T-helper 2 cell (primary cell): ENCODE data around the gene MTMR2.

Experiments used
- DNase-seq, 5 experiments: peaks; one replicate each; pipeline versions ENCODE4 v3.0.0 to v3.0.0-alpha.2; 2012 to 2022

The MTMR2 gene

GRCh38 chr11:95917193-95918036, 6.5 kb downstream of the MTMR2 start:
- DNase-seq = no peak

DNA sequence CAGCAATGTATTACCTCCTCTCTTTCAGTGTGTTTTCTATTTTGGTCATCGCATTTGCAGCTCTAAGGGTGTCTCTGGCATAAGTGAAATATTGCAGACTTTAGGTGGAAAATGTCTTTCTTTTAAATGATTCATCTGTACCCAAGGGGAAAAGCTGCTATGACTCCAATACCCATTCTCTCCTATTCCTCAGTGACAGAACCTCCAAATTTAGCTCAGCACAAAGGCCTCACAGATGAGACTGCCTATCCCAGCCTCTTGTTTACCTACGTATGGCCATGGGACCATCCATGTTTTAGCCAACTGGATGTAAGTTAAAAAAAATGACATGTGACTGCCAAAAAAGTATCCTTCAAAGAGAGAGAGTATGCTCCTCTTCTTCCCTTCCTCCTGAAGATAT, 7.9 kb downstream of the MTMR2 start:
- DNase-seq = no peak

- DNase-seq = no peak
Observed at GRCh38 chr11:95915051-95915450, 8.9 kb downstream of the MTMR2 start.

- DNase-seq = no peak
Observed at GRCh38 chr11:95913830-95914615, 9.9 kb downstream of the MTMR2 start.

GRCh38 chr11:95912902-95913560, 10.9 kb downstream of the MTMR2 start:
- no peak for DNase-seq

DNA sequence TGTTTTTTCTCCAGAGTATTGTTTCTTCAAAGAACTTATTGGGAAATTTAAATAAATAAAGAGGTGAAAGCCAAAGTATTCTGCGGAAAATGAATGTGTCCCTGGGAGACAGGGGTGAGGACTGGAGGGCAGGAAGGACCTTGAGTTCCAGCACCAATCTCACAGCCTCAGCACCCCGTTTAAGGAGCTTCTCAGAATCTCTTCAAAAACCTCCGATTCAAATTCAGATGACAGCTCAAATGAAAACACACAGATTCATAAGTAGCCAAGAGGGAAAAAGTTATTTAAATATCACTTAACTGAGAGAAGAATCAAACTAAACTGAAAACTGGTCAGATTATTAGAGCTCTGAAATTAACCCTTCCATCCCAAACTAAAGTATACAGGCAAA, 12.5 kb downstream of the MTMR2 start:
- DNase-seq = no peak

- no peak for DNase-seq
Observed at GRCh38 chr11:95910638-95911368, 13.1 kb downstream of the MTMR2 start.

DNA sequence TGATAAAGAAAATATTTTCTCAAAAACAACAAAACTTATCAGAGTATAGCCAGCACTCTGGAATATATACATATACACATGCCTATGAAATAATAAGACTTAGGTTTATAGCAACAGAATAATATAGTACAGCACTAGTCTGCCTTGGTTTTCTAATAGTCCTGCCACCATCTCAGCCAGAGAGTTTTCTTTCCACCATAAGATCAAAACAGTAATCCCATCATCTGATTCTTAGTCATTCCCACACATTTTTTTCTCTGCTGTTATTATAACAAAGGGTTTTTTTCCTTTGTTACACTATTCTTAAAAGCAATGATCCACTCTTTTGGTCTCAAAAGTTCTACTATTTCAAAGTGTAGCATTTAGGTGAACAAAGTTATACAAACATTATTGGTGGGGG, 15.1 kb downstream of the MTMR2 start:
- DNase-seq = no peak

DNA sequence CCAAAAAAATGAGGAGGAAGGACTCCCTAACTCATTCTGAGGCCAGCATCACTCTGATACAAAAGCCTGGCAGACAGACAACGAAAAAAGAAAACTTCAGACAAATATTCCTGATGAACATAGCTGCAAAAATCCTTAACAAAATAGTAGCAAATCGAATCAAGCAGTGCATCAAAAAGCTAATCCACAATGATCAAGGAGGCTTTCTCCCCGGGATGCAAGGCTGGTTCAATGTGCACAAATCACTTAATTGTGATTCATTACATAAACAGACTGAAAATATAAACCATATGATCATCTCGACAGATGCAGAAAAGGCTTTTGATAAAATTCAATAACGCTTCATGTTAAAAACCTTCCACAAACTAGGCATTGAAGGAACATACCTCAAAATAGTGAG, 16.4 kb downstream of the MTMR2 start:
- DNase-seq = no peak

- DNase-seq = no peak
Observed at GRCh38 chr11:95904009-95904650, 19.8 kb downstream of the MTMR2 start.

DNA sequence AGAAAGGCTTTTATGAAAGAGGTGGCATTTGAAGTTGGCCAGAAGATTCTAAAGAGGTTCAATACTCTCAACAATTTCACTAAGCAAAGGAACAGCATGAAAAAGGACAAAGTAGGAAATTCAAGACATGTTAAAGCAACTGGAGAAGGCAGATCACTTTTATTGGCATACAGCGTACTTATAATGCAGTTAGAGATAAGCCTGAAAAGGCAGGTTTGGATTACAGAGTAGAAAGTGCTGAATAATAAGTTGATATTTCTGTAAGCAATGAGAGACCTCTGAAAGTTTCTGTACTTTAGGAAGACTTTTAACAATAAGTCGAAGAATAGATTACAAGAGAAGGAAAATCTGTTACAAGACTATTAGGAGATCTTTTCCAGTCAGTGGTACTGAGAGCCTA, 25.1 kb downstream of the MTMR2 start:
- no peak for DNase-seq

GRCh38 chr11:95897731-95898130, 26.2 kb downstream of the MTMR2 start:
- DNase-seq = no peak

- no peak for DNase-seq
Observed at GRCh38 chr11:95895815-95896214, 28.1 kb downstream of the MTMR2 start.

DNA sequence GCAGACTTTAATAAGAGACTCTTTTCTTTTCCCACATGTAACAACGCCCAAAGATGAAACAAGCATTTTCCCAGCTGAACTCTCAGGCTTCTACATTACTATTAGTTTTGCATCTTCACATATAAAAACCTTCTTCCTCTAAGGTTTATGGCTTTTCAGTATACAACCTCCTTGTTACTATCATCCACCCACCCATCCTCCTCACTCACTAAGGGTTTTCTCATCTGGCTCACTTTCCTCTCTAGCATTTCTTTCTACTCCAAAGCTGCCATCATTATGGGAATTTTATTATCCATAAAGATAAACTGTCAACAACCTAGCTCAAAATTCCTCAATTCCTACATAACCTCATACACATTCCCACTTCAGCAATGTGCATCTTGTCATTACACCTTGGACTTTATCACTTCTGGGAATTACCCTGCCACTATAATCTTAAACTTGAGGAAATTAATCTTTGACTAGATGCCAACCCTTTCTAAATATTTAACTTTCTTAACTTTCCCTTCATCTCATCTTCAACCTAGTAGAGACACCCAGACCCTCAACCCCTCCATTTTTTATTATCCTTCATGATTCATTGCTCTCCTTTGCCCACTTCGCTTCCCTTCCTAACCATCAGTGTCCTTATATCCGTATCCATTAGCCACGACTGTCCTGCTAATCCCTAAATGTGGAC, 30.9 kb downstream of the MTMR2 start:
- DNase-seq = no peak

DNA sequence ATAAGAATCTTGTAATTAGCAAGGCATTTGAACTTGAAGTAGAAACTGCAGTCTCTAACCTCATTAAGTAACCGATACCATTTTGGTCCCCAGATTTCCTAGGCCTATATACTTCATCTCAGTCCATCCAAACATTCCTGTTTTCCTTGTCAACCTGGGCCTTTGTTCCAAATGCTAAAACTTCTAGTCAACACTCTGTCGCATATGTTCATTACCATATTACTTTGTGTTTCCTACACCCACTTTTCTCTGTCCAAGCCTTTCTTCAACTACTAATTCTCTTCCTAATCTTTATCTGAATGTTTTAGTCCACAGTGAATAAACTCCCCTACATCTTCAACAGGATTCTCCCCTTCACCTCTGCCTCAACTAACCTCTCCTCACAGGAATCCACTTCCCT, 31.4 kb downstream of the MTMR2 start:
- DNase-seq = no peak

DNA sequence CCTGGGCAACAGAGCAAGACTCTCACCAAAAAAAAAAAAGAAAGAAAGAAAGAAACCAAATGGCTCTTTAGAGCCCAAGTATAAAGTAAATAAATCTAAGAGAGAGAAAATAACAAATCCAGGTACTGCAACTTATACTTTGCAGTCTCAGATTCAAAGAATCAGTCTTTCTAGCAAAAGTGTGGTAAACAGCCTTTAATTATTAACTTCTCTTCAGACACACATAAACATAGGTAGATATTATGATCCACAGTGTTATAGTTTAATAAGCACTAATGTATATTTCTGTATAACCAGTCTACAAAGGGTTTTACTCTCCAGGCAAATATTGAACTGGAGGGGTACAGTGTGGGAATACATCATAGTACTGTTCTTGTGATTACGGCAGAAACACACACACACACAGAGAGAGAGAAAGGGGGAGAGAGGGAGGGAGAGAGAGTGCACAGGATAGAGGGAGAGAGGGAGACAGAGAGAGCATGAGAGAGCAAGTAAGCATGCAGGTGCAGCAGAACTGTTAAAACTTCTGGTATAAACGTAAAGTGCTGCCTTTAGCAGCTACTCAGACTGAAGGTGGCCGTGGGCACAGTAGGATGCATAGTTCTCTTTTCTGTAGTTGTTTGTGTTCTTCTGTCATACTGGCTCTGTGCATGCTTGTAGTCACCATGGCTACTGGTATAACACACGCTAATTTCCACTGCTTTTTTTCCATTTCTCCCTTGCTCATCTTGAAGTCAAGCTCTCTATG, 32.3 kb downstream of the MTMR2 start:
- DNase-seq = no peak

GRCh38 chr11:95888852-95889251, 35.1 kb downstream of the MTMR2 start:
- no peak for DNase-seq

DNA sequence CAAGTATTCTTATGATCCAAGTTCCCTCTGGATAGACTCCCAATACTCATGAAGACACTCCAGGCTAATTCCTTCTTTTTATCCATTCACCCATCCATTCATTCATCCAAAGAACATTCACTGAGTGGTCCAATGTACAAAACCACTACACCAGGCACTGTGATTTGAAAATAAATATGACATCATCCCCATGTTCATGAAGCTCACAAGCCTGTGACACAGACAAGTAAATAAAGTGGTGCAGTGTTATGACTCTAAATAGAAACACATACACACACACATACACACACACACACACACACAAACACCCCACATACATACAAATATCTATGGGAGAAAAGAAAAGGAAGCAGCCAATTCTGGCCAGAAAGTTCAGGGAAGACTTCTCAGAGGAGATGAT, 35.5 kb downstream of the MTMR2 start:
- DNase-seq = no peak

- DNase-seq = no peak
Observed at GRCh38 chr11:95886462-95886861, 37.4 kb downstream of the MTMR2 start.

DNA sequence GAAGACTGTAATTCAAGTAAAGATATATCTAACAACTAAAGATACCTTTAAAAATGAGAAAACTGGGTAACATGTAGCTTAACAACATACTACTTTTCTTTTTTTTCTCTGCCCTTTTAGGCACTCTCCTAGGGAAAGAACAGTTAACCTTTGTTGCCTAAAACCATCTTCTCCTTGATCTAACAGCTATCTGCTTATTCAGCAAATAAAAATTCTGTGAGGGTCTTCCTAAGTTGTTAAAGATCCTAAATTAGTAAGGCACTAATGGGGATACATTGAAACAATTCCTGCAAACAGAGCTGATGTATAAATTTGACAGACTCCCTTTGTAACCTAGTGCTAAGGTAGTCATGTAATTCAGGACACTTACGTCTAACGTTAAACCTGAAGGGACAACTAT, 39.1 kb downstream of the MTMR2 start:
- no peak for DNase-seq

DNA sequence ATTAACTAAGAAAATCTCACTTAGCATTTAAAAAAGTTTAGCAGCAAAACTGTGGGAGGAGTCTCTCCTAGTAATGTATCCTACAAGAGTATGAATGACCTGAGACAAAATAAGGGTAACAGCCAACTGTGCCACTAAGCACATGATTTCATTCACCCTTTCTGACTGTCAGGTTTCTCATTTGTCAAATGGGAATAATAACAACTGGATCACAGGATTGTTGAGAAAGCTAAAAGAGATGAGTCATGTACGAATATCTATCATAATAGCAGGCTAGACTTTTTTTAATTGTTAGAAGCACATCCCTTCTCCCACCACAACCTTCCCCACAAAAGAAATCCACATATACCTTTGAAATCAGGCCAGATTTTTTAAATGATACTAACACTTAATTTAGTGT, 39.5 kb downstream of the MTMR2 start:
- no peak for DNase-seq
